Activated T-cell treated with anti-CD3 and anti-CD28 coated beads, Interleukin-2, amount 50 U/mL, for 4 hours (primary cell): Measurements from ENCODE around the gene VPS54. TPM values are rescaled to one million over a fixed set of nuclear protein-coding genes. Genes with fewer than 3 reads are reported as not detected.
"Not testable (repeated sequence)": the region's sequence is repeated elsewhere in the genome, so short reads cannot be mapped to it uniquely, and the experiment has no call there.

Experiments used
- ATAC-seq, 2 donors: fragments of 200-7000 bp; cut with Tn5 transposase; one replicate each; pipeline ENCODE4 v1.10.0; 2021
- DNase-seq: peaks from one replicate; pipeline ENCODE4 v3.0.0-alpha.2; 2020
- H3K27me3 Mint-ChIP-seq: one replicate; pipeline ENCODE4 v1.8.0; 2021; ENCODE audit warnings: low read depth, mixed read lengths
- H3K36me3 Mint-ChIP-seq: one replicate; pipeline ENCODE4 v1.8.0; 2022; ENCODE audit warnings: mixed read lengths; ENCODE audit not compliant: insufficient read depth
- H3K4me1 Mint-ChIP-seq: one replicate; pipeline ENCODE4 v1.8.0; 2021; ENCODE audit warnings: low read depth, mixed read lengths
- H3K4me3 Mint-ChIP-seq: one replicate; pipeline ENCODE4 v1.8.0; 2021; ENCODE audit warnings: mild to moderate bottlenecking, moderate library complexity, mixed read lengths
- H3K9me3 Mint-ChIP-seq: one replicate; pipeline ENCODE4 v1.8.0; 2021; ENCODE audit warnings: mixed read lengths
- total RNA-seq, 3 donors: library from RNA; stranded (reverse); gene quantifications; one replicate each; pipeline ENCODE4 v1.2.1, GENCODE V29; 2021

The VPS54 gene
- total RNA-seq, 3 donors from 2014 or later: 9.7 to 10.7 (median 10.2) TPM

GRCh38 chr2:63962186-63962585 is 57.0 kb downstream of the VPS54 start:
- ATAC-seq: no peak
- no peaks in the 10 kb centered on the region for H3K4me1 Mint-ChIP-seq
- no peaks in the 10 kb centered on the region for H3K9me3 Mint-ChIP-seq
- peaks cover 37% of the 10 kb centered on the region for H3K36me3 Mint-ChIP-seq
- no peak for DNase-seq
- H3K4me3 Mint-ChIP-seq: no peak overlapping the region
- no peaks in the 10 kb centered on the region for H3K27me3 Mint-ChIP-seq

- H3K36me3 Mint-ChIP-seq: peaks cover 33% of the 10 kb centered on the region
- H3K4me1 Mint-ChIP-seq: no peaks in the 10 kb centered on the region
- ATAC-seq (no peak), DNase-seq (no peak)
- peaks cover 7% of the 10 kb centered on the region for H3K9me3 Mint-ChIP-seq
- H3K4me3 Mint-ChIP-seq: no peak overlapping the region
- H3K27me3 Mint-ChIP-seq: no peaks in the 10 kb centered on the region
These were observed 68.8 kb downstream of the VPS54 start for GRCh38 chr2:63950414-63950813.

- H3K36me3 Mint-ChIP-seq: peaks cover 29% of the 10 kb centered on the region
- no peaks in the 10 kb centered on the region for H3K27me3 Mint-ChIP-seq
These were observed 76.4 kb downstream of the VPS54 start for GRCh38 chr2:63942788-63943187.

GRCh38 chr2:63932104-63932503 is 87.1 kb downstream of the VPS54 start:
- not testable (repeated sequence) for H3K4me1 Mint-ChIP-seq, H3K4me3 Mint-ChIP-seq, DNase-seq, ATAC-seq, H3K27me3 Mint-ChIP-seq, H3K9me3 Mint-ChIP-seq
- H3K36me3 Mint-ChIP-seq: peaks cover 64% of the 10 kb centered on the region

More at GRCh38 chr2:63942788-63943187, 76.4 kb downstream of the VPS54 start:
- Mint-ChIP-seq H3K4me1 (no peaks in the 10 kb centered on the region), H3K4me3 (no peak overlapping the region), H3K9me3 (peaks cover 4% of the 10 kb centered on the region)
- ATAC-seq (no peak), DNase-seq (no peak)

- Mint-ChIP-seq H3K9me3 (no peaks in the 10 kb centered on the region), H3K36me3 (peaks cover 62% of the 10 kb centered on the region), H3K4me1 (peaks cover 4% of the 10 kb centered on the region), H3K27me3 (no peaks in the 10 kb centered on the region), H3K4me3 (no peak overlapping the region)
- DNase-seq (no peak), ATAC-seq (no peak)
These were observed 92.4 kb downstream of the VPS54 start for GRCh38 chr2:63926815-63927214.

GRCh38 chr2:63914311-63914710 is 104.9 kb downstream of the VPS54 start:
- no peak overlapping the region for H3K4me3 Mint-ChIP-seq
- no peaks in the 10 kb centered on the region for H3K9me3 Mint-ChIP-seq
- no peaks in the 10 kb centered on the region for H3K27me3 Mint-ChIP-seq
- no peaks in the 10 kb centered on the region for H3K4me1 Mint-ChIP-seq
- DNase-seq (no peak), ATAC-seq (no peak)
- peaks cover 46% of the 10 kb centered on the region for H3K36me3 Mint-ChIP-seq

- Mint-ChIP-seq H3K4me1 (peaks cover 4% of the 10 kb centered on the region), H3K9me3 (peaks cover 19% of the 10 kb centered on the region), H3K36me3 (peaks cover 65% of the 10 kb centered on the region), H3K4me3 (no peak overlapping the region), H3K27me3 (no peaks in the 10 kb centered on the region)
- no peak for DNase-seq
- ATAC-seq: peak; percentile 10 to 46
These were observed 116.2 kb downstream of the VPS54 start for GRCh38 chr2:63903003-63903402.

- H3K36me3 Mint-ChIP-seq: peaks cover 61% of the 10 kb centered on the region
- peaks cover 19% of the 10 kb centered on the region for H3K9me3 Mint-ChIP-seq
- DNase-seq: no peak
- H3K27me3 Mint-ChIP-seq: no peaks in the 10 kb centered on the region
- ATAC-seq: peak; percentile 32 to 37
- no peak overlapping the region for H3K4me3 Mint-ChIP-seq
- H3K4me1 Mint-ChIP-seq: peaks cover 4% of the 10 kb centered on the region
These were observed 117.1 kb downstream of the VPS54 start for GRCh38 chr2:63902149-63902548.

GRCh38 chr2:63899639-63900038 is 119.6 kb downstream of the VPS54 start:
- ATAC-seq: no peak
- DNase-seq: no peak
- Mint-ChIP-seq H3K4me1 (peaks cover 4% of the 10 kb centered on the region), H3K4me3 (no peak overlapping the region), H3K27me3 (no peaks in the 10 kb centered on the region), H3K9me3 (peaks cover 7% of the 10 kb centered on the region), H3K36me3 (peaks cover 42% of the 10 kb centered on the region)

- Mint-ChIP-seq H3K27me3 (no peaks in the 10 kb centered on the region), H3K9me3 (peaks cover 7% of the 10 kb centered on the region), H3K4me3 (no peak overlapping the region), H3K36me3 (peaks cover 42% of the 10 kb centered on the region), H3K4me1 (peaks cover 4% of the 10 kb centered on the region)
- no peak for DNase-seq
- ATAC-seq: no peak
These were observed 120.4 kb downstream of the VPS54 start for GRCh38 chr2:63898839-63899238.

GRCh38 chr2:63894167-63894566 is 125.1 kb downstream of the VPS54 start:
- no peaks in the 10 kb centered on the region for H3K4me1 Mint-ChIP-seq
- ATAC-seq: no peak
- no peaks in the 10 kb centered on the region for H3K9me3 Mint-ChIP-seq
- H3K4me3 Mint-ChIP-seq: no peak overlapping the region
- H3K36me3 Mint-ChIP-seq: peaks cover 32% of the 10 kb centered on the region
- no peaks in the 10 kb centered on the region for H3K27me3 Mint-ChIP-seq
- no peak for DNase-seq

- no peak for DNase-seq
- no peak overlapping the region for H3K4me3 Mint-ChIP-seq
- H3K4me1 Mint-ChIP-seq: peaks cover 2% of the 10 kb centered on the region
- no peak for ATAC-seq
- no peaks in the 10 kb centered on the region for H3K9me3 Mint-ChIP-seq
- peaks cover 33% of the 10 kb centered on the region for H3K36me3 Mint-ChIP-seq
- no peaks in the 10 kb centered on the region for H3K27me3 Mint-ChIP-seq
These were observed 126.1 kb downstream of the VPS54 start for GRCh38 chr2:63893163-63893562.

GRCh38 chr2:63891488-63892030 is 127.7 kb downstream of the VPS54 start:
- H3K9me3 Mint-ChIP-seq: no peaks in the 10 kb centered on the region
- H3K4me1 Mint-ChIP-seq: peaks cover 2% of the 10 kb centered on the region
- peaks cover 35% of the 10 kb centered on the region for H3K36me3 Mint-ChIP-seq
- ATAC-seq: no peak
- no peak for DNase-seq
- no peak overlapping the region for H3K4me3 Mint-ChIP-seq
- no peaks in the 10 kb centered on the region for H3K27me3 Mint-ChIP-seq

- H3K4me3 Mint-ChIP-seq: no peak overlapping the region
- no peaks in the 10 kb centered on the region for H3K9me3 Mint-ChIP-seq
- H3K4me1 Mint-ChIP-seq: peaks cover 2% of the 10 kb centered on the region
- peaks cover 31% of the 10 kb centered on the region for H3K36me3 Mint-ChIP-seq
- ATAC-seq: no peak
- no peak for DNase-seq
- H3K27me3 Mint-ChIP-seq: no peaks in the 10 kb centered on the region
These were observed 128.6 kb downstream of the VPS54 start for GRCh38 chr2:63890678-63891077.

GRCh38 chr2:63888490-63889402 is 130.5 kb downstream of the VPS54 start:
- Mint-ChIP-seq H3K9me3 (no peaks in the 10 kb centered on the region), H3K4me1 (peaks cover 2% of the 10 kb centered on the region), H3K4me3 (no peak overlapping the region), H3K27me3 (no peaks in the 10 kb centered on the region), H3K36me3 (peaks cover 33% of the 10 kb centered on the region)
- ATAC-seq (peak; percentile 81 to 82), DNase-seq (peak; percentile 18)
